Esophagus muscularis mucosa (tissue), 3 donors: ENCODE results near the gene DDX56.

Source experiments
- EP300 ChIP-seq: sonication (generic); formaldehyde crosslinking; IDR thresholded peaks from one replicate; pipeline ENCODE4 v1.6.1; 2017; ENCODE audit warnings: antibody characterized with exemption
- TF ChIP-seq, protein P1 (sequence below), 3 experiments: fragments of 200-600 bp in 2 of 3; fragments of 450-650 bp in 1 of 3; sonication (generic) in 2 of 3; IDR thresholded peaks; one replicate each; pipeline ENCODE4 v1.5.1; 2017 to 2019; ENCODE audit warnings: antibody characterized with exemption in 3 of 3, mild to moderate bottlenecking in 2 of 3, moderate library complexity in 1 of 3

DNA sequence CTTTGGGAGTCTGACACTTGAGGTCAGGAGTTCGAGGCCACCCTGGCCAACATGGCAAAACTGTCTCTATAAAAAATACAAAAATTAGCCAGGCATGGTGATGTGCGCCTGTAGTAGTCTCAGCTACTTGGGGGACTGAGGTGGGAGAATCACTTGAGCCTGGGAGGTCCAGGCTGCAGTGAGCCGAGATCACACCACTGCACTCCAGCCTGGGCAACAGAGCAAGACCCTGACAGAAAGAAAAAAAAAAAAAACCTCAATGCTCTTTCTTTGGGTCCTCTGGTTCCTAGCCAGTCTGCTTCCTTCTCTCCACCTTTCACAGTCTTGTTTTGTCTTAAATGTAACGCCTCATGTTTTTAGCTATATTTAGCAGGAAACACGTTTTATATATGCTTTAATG lies 42.1 kb upstream of the DDX56 start:
- no peak for TF ChIP-seq EP300
- TF ChIP-seq, protein P1, sequence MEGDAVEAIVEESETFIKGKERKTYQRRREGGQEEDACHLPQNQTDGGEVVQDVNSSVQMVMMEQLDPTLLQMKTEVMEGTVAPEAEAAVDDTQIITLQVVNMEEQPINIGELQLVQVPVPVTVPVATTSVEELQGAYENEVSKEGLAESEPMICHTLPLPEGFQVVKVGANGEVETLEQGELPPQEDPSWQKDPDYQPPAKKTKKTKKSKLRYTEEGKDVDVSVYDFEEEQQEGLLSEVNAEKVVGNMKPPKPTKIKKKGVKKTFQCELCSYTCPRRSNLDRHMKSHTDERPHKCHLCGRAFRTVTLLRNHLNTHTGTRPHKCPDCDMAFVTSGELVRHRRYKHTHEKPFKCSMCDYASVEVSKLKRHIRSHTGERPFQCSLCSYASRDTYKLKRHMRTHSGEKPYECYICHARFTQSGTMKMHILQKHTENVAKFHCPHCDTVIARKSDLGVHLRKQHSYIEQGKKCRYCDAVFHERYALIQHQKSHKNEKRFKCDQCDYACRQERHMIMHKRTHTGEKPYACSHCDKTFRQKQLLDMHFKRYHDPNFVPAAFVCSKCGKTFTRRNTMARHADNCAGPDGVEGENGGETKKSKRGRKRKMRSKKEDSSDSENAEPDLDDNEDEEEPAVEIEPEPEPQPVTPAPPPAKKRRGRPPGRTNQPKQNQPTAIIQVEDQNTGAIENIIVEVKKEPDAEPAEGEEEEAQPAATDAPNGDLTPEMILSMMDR (IDR thresholded peaks at IDR 0.05) = no peak
